NCI-H748 treated with DMSO at 0.1 percent for 48 hours (cell line): ENCODE results near the gene ADCK2.
"Not testable (repeated sequence)": the region's sequence is repeated elsewhere in the genome, so short reads cannot be mapped to it uniquely, and the experiment has no call there.

Experiments
- DNase-seq: peaks from one replicate; lab custom pipeline; 2025; lab: John Stamatoyannopoulos, UW

The ADCK2 gene

DNA sequence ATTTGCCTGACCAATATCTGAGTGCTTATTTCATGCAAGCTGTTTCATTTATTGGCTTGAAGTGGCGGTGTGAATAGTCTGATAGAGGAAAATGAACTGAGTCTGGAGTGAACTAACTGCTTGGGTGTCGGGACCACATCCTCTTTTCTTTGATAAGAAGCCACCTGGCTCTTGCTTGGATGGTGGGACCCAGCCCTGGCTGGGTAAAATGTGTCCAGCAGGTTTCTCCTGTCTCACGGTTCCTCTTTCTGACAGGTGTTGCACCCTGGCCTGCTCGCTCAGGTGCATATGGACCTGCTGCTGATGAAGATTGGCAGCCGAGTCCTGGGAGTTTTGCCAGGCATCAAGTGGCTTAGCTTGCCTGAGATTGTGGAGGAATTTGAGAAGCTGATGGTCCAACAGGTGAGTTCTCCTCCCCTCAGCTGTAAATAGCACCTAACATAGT lies 1.6 kb downstream of the ADCK2 start:
- DNase-seq: no peak

DNA sequence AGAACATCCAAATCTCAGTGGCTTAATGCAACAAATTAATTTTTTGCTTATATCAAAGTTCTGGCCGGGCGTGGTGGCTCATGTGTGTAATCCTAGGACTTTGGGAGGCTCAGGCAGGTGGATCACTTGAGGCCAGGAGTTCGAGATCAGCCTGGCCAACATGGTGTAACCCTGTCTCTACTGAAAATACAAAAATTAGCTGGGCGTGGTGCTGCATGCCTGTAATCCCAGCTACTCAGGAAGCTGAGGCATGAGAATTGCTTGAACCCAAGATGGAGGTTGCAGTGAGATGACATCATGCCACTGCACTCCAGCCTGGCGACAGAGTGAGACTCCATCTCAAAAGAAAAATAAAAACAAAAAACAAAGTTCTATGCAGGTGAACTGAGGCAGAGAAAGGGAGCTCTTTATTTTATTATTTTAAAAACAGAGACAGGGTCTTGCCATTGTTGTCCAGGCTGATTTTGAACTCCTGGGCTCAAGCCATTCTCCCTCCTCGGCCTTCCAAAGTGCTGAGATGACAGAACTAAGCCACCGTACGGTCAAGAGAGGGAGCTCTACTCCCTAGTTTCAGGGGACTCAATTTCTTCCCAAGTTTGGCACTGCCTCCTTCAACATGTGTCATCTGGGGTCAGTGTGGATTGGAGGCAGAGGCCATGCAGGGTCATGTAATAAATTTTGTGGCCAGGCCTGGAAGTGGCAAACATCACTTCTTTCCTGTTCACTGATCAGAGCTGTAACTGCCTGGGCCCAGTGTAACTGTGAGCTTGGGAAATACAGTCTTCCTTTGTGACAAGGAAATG lies 2.4 kb downstream of the ADCK2 start:
- no peak for DNase-seq

DNA sequence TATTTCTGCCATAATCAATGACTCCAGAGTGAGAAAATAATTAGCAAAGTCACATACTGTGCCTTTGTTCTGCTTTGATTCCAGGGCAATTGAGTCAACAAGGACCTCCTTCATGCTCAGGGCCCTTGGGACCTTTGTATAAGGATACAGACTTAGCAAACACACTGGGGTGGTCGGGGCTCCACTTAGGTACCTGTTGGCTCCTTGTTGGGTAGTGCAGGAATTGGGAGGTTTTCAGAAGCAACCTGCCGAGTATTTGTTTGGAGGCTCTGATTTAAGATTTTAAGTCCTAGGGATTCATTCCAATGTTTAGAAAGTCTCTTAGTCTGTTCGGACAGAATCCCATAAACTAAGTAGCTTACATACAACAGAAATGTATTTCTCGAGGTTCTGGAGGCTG lies 3.0 kb downstream of the ADCK2 start:
- DNase-seq: no peak

DNA sequence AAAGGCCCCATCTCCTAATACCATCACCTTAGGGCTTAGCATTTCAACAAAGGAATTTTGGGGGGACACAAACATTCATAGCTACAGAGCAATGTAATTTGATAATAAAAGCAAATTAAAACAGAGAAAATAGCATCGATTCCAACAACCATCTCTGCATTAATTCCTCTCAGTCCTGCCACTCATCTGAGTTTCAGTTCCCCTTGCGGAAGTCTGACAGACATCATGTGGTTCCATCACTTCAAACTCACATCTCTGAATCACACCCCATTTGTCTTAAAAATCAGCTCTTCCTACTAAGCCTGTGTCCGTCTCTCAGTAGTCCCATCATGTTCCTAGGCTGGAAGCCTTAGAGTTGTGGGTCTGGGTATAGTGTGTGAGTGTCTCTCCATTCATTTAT lies 3.6 kb downstream of the ADCK2 start:
- DNase-seq: no peak

DNA sequence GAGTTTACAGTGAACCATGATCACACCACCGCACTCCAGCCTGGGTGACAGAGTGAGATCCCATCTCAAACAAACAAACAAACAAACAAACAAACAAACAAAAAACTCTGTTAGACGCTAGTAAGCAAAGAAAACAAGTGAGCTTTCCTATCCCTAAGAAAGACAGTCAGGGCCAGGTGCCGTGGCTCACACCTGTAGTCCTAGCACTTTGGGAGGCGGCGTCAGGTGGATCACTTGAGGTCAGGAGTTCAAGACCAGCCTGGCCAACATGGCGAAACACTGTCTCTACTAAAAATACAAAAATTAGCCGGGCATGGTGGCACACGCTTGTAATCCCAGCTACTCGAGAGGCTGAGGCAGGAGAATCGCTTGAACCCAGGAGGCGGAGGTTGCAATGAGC lies 4.2 kb downstream of the ADCK2 start:
- DNase-seq: not testable (repeated sequence)

DNA sequence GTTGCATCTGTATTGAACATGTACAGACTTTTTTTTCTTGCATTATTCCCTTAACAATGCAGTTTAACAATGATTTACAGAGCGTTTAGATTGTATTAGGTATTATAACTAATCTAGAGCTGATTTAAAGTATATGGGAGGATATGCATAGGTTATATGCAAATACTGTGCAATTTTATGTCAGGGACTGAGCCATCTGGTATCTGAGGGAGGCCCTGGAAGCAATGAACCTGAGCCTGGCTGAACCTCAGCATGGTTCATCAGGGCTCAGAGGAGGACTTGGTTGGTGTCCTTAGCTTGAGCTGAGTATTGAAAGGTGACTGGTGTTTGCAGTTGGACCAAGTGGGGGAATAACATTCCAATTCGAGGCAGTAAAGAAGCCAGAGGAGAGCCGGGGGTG lies 4.8 kb downstream of the ADCK2 start:
- no peak for DNase-seq

DNA sequence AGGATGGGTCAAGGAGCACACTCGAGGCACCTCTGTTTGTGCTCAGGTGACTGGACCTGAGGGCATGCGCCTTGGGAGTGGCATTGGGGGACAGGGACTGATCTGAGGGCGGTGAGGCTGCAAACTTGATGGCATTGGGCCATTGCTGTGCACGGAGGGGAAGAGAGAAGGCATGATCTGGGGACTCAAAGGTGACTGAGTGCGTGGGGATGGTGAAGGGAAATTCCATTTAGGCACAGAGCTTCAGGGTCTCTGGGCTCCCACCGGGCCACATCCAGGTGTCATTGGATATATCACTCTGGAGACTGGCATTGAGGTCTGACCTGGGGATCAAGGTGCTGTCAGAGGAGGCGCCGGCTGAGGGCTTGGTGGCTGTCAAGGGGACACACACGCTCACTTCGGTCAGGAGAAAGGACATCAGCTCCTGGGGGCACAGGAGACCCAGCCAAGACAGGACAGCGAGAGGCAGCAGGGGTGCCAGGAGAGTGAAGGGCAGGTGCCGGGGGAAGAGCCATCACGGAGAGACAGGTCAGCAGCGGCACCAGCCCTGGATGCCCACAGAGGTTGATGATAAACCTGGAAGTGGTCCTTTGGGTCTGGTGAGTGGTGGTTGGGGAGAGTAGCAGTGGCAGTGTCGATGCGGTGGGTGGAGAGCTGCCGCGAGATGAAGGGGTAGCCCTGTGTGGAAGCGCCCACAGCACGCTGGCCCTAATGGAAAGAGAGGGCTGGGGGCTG lies 5.5 kb downstream of the ADCK2 start:
- no peak for DNase-seq

DNA sequence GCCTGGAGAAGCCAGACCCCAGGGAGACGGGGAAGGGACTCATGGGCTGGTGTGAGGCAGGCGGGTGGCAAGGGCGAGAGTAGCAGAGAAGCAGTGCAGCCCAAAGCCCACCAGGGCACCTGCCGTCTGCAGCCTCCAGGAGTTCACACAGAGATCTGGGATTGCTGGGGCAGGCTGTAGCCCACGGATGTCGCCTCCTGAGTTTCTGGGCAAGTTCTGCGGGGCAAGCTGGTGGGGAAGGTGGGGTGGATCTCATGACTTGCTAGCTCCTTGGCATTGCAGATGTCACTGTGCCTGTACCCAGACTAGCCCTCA lies 6.0 kb downstream of the ADCK2 start:
- DNase-seq: no peak

DNA sequence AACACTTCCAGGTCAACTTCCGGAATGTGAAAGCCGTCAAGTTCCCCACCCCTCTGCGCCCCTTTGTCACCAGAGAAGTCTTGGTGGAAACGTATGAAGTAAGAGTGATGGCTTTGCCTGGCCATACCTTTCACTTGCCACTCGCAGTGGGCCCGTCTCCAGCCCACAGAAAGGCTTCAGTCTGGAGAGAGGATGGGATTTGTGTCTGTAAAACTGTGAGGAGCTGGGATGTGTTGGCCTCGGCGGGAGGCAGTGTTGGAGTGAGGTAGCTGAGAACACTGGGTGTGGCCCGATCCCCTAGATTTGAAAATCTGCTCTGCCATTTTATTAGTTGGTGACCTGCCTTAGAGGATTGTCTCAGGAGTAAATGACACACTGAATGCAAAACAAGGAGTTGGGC lies 6.4 kb downstream of the ADCK2 start:
- DNase-seq: no peak

DNA sequence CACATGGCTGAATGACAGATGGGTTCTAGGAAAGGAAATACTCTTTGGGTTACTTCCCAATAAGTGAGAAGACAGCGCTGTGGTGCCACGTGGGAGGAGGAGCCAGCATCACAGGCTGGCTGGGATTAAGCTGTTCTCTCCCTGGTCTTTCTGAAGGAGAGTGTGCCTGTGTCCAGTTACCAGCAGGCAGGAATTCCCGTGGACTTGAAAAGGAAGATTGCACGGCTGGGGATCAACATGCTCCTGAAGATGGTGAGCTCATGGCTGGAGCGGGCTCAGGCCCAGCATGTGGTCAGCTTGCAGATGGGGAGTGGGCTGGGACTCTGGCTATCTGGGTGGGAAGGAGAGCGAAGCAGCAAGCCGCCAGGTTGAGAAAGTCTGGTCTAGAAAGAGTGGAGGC lies 8.1 kb downstream of the ADCK2 start:
- no peak for DNase-seq

DNA sequence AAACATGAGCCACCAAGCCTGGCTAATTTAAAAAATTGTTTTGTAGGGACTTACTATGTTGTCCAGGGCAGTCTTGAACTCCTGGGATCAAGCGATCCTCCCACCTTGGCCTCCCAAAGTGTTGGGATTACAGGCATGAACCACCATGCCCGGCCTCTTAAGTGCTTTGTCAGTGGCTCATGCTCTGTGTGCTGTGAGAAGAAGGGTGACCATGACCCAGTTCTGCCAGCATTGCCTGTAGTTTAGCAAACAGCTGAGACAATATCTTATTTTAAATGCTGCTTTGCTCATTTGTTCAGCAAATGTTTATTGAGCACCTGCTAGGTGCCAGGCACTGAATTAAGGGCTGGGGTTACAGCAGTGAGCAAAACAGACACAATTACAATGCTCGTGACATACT lies 9.0 kb downstream of the ADCK2 start:
- DNase-seq: no peak

DNA sequence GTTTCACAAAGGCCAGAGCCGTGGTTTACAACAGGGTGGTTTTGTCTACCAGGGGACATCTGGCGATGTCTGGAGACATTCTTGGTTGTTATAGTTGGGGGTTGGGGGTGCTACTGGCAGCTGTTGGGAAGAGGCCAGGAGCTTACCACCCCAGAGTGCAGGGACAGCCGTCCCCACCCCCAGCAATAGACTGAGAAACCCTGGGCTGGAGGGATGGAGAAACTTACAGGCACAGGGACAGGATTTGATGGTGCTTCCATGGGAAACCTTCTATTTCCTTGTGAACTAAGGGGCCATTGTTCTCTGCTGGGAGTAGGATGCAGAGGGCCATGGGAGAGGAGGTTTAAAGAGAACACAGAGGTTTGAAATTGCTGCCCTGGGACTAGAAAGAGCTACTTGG lies 10.9 kb downstream of the ADCK2 start:
- no peak for DNase-seq

DNA sequence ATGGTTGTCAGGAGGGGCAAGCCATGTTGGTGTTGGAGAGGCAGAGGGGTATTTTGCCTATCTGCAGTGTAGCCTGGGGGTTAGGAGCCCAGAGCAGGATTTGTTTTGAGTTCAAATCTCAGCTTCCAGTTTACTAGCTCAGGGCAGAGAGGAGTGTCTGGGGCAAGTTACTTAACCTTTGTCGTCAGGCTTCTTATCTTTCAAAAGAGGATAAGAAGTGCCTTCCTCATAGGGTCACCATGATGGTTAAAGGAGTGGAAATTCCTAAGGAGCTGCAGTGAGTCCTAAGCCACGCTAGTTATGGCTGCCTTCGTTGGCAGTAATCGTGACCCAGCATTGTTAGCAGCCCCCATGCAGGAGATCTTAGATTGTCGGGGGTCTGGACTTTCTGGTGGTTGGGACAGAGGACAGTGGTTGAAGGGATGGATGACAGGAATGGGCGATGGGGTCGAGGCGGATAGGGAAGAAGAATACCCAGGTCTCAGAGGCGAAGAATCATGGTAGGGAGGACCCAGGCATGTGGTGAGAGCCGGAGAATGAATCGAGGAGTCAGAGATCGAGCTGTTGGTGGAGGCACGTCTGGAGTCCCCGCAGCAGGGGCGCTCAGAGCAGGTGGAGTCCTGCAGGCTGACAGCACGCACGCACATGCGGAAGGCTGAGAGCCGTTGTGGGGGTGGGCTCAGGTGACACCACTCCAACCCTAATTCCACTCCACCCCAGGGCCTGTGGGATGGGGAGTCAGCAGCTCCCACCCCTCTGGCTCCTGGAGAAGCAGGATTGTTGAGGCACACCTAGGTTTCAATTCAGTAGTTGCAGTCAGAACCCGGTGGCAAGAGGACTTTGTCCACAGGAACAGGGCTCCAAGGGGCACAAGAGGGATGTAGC lies 11.6 kb downstream of the ADCK2 start:
- no peak for DNase-seq

DNA sequence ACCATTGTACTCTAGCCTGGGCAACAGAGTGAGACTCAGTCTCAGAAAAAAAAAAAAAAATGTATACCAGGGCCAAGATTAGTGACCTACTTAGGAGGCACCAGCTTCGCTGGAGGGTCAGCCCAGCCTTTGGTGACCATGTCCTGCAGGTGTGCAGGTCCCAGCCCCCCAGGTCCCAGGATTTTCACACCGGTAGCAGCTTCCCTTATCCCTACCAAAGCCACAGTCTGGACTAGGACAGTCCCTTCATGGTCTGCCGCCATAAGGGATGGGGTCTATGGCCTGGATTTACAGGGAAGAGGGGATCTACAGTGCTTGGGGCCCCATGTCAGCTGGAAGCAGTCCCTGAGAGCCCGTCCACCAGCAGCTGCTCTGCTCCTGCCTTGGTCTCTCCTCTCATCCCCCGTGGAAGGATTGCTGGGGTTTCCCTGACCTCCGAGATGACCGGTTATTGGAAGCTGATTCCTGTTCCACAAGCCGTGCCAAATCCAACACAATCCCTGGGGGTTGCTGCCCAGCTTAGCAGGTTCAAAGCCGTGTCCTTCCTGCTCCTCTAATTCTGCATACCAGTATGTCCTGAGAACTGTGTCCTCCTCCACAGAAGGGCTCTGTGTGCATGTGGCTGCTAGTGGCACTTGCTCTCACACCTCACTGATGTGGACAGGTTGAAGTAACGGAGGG lies 12.8 kb downstream of the ADCK2 start:
- DNase-seq: no peak

DNA sequence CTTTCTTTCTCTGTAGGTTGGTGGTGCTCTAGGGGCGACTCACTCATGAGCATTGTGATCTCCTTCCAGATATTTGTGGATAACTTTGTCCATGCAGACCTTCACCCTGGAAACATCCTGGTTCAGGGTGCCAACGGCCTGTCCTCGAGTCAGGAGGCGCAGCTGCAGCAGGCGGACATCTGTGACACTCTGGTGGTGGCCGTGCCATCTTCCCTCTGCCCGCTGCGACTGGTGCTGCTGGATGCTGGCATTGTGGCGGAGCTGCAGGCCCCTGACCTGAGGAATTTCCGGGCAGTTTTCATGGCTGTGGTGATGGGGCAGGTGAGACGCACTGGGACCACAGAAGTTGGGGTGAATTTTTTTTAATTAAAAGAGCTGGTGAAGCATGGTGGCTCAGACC lies 14.2 kb downstream of the ADCK2 start:
- DNase-seq: no peak

DNA sequence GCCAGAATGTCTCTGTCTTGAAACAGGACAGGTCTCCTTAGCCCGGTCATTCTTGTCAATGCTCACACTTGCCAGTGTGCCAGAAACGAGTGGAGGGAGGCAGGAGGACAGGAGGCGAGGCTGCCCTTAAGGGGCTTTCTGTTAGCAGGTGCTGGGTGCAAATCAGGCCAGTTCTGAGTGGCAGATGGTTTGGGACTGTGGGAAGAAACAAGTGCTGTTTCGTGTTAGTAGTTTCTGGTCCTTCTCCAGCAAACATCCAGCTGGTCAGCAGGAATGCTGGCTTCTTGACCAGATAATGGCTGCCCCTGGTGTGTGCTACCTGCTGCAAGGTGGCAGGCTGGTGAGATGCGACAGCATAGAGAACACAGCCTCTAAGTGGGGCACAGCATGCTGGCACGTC lies 15.6 kb downstream of the ADCK2 start:
- DNase-seq: no peak

DNA sequence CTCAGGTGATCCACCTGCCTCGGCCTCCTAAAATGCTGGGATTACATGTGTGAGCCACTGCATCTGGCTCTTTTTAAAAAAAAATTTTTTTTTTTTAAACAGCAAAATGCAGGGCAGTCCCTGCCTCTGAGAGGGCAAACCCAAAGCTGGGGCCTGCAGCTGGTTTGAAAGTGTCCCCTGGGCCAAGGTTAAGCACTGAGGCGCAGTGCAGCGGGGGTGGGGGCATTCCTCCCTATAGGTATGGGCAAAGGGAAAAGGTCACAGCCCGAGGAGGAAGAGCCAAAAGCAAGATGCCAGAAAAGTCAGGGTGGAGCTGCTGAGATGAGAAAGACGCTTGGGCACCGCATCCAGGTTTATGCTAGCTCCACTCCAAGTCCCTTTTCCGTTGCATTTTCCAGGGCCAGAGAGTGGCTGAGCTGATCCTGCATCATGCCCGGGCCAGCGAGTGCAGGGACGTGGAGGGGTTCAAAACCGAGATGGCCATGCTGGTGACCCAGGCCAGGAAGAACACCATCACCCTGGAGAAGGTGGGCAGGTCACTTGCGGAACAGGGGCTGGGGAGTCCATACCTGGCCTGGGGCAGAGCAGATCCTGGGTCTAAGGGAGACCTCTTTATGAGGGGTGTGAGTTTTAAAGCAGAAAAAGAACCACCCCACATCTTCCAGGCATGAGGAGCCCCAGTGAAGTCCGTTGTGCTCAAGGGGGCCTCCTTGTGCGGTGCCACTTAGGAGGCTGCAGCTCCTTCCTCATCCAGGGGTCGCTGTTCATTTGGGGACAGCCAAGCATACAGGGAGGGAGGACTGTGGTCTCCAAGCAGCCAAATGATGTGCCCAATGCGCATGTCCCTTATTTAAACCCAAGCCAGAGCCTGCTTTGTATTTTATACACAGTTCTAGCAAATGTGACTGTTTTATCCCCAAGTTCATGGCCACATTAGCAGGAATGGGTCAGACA lies 16.7 kb downstream of the ADCK2 start:
- DNase-seq: no peak

DNA sequence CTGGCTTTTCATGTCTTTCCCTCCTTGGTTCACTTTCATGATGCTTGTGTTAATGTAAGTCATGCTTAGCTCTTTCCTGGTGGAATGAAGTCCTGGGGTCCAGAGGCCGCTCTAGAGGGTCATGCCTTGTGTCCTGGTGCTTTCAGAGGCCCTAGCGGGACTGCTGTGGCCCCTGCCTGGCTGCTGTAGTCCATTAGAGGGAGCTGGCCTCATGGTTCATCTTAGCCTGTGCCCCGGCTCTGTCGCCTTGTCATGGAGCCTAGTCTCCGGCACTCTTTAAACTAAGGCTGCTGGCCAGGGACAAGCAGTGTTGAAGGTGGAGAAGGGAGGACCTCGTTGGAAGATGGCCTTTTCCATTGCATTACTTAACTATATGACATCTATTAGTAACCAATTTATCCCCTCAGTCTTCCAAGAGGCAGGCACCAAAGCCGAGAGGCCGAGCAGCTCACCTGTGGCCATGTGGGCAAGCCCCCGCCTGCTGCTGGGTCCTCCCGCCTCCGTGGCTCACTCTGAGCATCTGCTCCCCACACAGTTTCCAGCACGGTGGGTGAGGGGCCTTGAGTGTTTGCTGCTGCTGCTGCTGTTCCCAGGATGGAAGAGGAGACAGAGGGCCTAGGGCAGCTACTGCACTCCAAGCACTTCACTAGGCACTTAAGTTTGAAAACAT lies 18.8 kb downstream of the ADCK2 start:
- DNase-seq: no peak

DNA sequence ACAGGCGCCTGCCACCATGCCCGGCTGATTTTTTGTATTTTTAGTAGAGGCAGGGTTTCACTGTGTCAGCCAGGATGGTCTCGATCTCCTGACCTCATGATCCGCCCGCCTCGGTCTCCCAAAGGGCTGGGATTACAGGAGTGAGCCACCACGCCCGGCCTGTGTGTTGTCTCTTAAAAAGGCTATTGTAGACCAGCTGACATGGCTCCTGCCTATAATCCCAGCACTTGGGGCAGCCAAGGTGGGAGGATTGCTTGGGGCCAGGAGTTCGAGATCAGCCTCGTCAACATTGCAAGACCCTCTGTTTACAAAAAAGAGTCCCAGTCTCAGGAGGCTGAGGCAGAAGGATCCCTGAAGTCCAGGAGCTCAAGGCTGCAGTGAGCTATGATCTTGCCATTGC lies 21.1 kb downstream of the ADCK2 start:
- DNase-seq: not testable (repeated sequence)

DNA sequence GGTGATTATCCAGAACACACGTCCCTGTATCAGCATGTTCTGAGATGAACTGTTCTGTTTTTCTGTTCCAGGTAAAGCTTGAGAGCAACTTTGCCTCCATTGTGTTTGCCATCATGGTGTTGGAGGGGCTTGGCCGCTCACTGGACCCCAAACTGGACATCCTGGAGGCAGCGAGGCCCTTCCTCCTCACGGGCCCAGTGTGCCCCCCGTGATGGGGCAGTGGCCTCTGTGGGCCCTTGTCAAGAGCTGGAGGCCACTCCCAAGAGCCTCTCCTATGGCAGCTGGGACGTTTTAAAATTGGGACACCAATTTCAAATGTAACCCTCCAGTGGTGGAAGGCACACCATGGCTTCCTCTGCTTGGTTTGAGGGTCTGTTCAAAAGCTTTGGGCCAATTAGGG lies 21.8 kb downstream of the ADCK2 start:
- no peak for DNase-seq

DNA sequence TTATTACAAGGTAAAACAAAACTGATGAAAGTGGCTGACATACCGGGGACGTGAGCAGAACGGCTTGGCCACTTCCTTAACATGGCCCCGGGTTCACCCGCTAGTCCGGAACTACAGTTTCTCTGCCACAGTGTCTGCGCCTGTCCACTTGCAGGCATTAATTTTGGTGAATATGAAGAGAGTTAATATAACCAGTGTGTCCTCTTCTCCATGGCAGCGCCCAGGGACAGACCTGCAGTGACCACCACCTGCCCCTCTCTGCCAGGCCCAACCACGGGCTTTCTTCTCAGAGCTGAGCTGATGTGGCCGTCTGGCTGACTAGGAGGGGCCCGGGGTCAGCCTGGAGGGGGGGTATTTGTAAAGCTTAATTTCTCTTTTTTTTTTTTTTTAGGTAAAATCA lies 22.6 kb downstream of the ADCK2 start:
- no peak for DNase-seq
